Vagina (tissue), 2 donors: ENCODE measurements around the gene PGAM5. TPM values are rescaled to one million over a fixed set of nuclear protein-coding genes. Genes with fewer than 3 reads are reported as not detected.

Source experiments
- DNase-seq, 2 donors: peaks; one replicate each; pipeline ENCODE4 v3.0.0-alpha.2; 2017; ENCODE audit errors: extremely low spot score in 2 of 2
- H3K27ac ChIP-seq: fragments of 200-600 bp; sonication (generic); one replicate; pipeline ENCODE4 v1.5.1; 2019
- H3K27me3 ChIP-seq: fragments of 200-600 bp; sonication (generic); one replicate; pipeline ENCODE4 v1.5.1; 2019
- H3K36me3 ChIP-seq, 2 donors: fragments of 200-600 bp; sonication (generic); one replicate each; pipeline ENCODE4 v1.5.1; 2017 to 2019
- H3K4me1 ChIP-seq: fragments of 200-600 bp; sonication (generic); one replicate; pipeline ENCODE4 v1.5.1; 2019
- H3K4me3 ChIP-seq, 2 donors: fragments of 200-600 bp; sonication (generic); 1 replicate in 1 of 2; 2 replicates in 1 of 2; pipeline ENCODE4 v1.5.1; 2016 to 2019
- H3K9me3 ChIP-seq: fragments of 200-600 bp; sonication (generic); one replicate; pipeline ENCODE4 v1.5.1; 2019
- CTCF ChIP-seq, 3 experiments: fragments of 450-650 bp in 2 of 3; fragments of 200-600 bp in 1 of 3; sonication (generic) in 1 of 3; IDR thresholded peaks; one replicate each; pipeline ENCODE4 v1.5.1; 2017 to 2019; ENCODE audit warnings: antibody characterized with exemption in 3 of 3, mild to moderate bottlenecking in 2 of 3, moderate library complexity in 2 of 3
- POLR2A ChIP-seq, 2 donors: fragments of 450-650 bp; IDR thresholded peaks; one replicate each; pipeline ENCODE4 v1.6.1; 2017; ENCODE audit warnings: antibody characterized with exemption in 2 of 2, mild to moderate bottlenecking in 2 of 2, moderate library complexity in 2 of 2
- POLR2AphosphoS5 ChIP-seq, 2 donors: sonication (generic); formaldehyde crosslinking; IDR thresholded peaks; one replicate each; pipeline ENCODE4 v1.9.0; 2017; ENCODE audit warnings: antibody characterized with exemption in 2 of 2, mild to moderate bottlenecking in 2 of 2, low read depth in 1 of 2; ENCODE audit not compliant: insufficient read depth in 1 of 2
- intact Hi-C: fragments of 100-400 bp; cut with DNase I; formaldehyde crosslinking; loops from one replicate; pipeline ENCODE4 v1.15.1; 2023
- total RNA-seq: library from RNA; depleted of rRNA; stranded (reverse); fragments of >200 nt; gene quantifications from one replicate; pipeline ENCODE4 v1.2.3, GENCODE V29; 2016

Gene PGAM5
- total RNA-seq: 27.0 TPM

- intact Hi-C loops: no loop called here
- H3K4me1 ChIP-seq: peaks cover 27% of the 10 kb centered on the region
- DNase-seq: no peak
- H3K36me3 ChIP-seq: peaks cover 0 to 7% of the 10 kb centered on the region in 2 donors
- peak within 1 kb of the TSS; percentile 68 for H3K27ac ChIP-seq
- TF ChIP-seq POLR2AphosphoS5 (IDR thresholded peaks at IDR 0.05; ENCODE audit: insufficient read depth in 1 of 2, low read depth in 1 of 2) (peak; percentile 51 to 79), POLR2A (IDR thresholded peaks at IDR 0.05) (no peak), CTCF (IDR thresholded peaks at IDR 0.05) (no peak)
- H3K27me3 ChIP-seq: no peaks in the 10 kb centered on the region
- peak within 1 kb of the TSS; percentile 65 to 66 for H3K4me3 ChIP-seq
- H3K9me3 ChIP-seq: no peaks in the 10 kb centered on the region
These were observed at the start of gene PGAM5 for GRCh38 chr12:132710405-132711079. Gene PGAM5 (plus strand): TSS chr12:132710842. CDS start chr12:132710877, 35 bp downstream.

GRCh38 chr12:132660996-132661395 is 49.6 kb upstream of the PGAM5 start:
- intact Hi-C loops: no loop called here
- no peak for TF ChIP-seq POLR2AphosphoS5 (IDR thresholded peaks at IDR 0.05; ENCODE audit: insufficient read depth in 1 of 2, low read depth in 1 of 2)
- no peak for TF ChIP-seq POLR2A (IDR thresholded peaks at IDR 0.05)
- TF ChIP-seq CTCF (IDR thresholded peaks at IDR 0.05): no peak
- peaks cover 0 to 79% of the 10 kb centered on the region in 2 donors for H3K36me3 ChIP-seq

GRCh38 chr12:132661972-132662371 is 48.7 kb upstream of the PGAM5 start:
- Histone ChIP-seq H3K9me3 (no peaks in the 10 kb centered on the region), H3K36me3 (peaks cover 0 to 82% of the 10 kb centered on the region in 2 donors), H3K27me3 (no peaks in the 10 kb centered on the region), H3K4me3 (no peak overlapping the region), H3K27ac (no peak overlapping the region), H3K4me1 (no peaks in the 10 kb centered on the region)
- TF ChIP-seq POLR2AphosphoS5 (IDR thresholded peaks at IDR 0.05; ENCODE audit: insufficient read depth in 1 of 2, low read depth in 1 of 2): no peak
- no peak for TF ChIP-seq POLR2A (IDR thresholded peaks at IDR 0.05)
- TF ChIP-seq CTCF (IDR thresholded peaks at IDR 0.05): no peak
- intact Hi-C loops: no loop called here
- DNase-seq: no peak

More at GRCh38 chr12:132660996-132661395, 49.6 kb upstream of the PGAM5 start:
- Histone ChIP-seq H3K4me1 (no peaks in the 10 kb centered on the region), H3K9me3 (no peaks in the 10 kb centered on the region), H3K4me3 (no peak overlapping the region), H3K27me3 (no peaks in the 10 kb centered on the region), H3K27ac (no peak overlapping the region)
- DNase-seq: no peak

- H3K27me3 ChIP-seq: no peaks in the 10 kb centered on the region
- peak in 1 of 2 donors; percentile 70 for DNase-seq
- H3K36me3 ChIP-seq: peaks cover 5 to 81% of the 10 kb centered on the region in 2 donors
- no peaks in the 10 kb centered on the region for H3K4me1 ChIP-seq
- H3K9me3 ChIP-seq: no peaks in the 10 kb centered on the region
- intact Hi-C loops: no loop called here
- TF ChIP-seq CTCF (IDR thresholded peaks at IDR 0.05): no peak
- no peak for TF ChIP-seq POLR2AphosphoS5 (IDR thresholded peaks at IDR 0.05; ENCODE audit: insufficient read depth in 1 of 2, low read depth in 1 of 2)
- TF ChIP-seq POLR2A (IDR thresholded peaks at IDR 0.05): no peak
- no peak overlapping the region for H3K27ac ChIP-seq
- no peak overlapping the region for H3K4me3 ChIP-seq
These were observed 47.5 kb upstream of the PGAM5 start for GRCh38 chr12:132662901-132663755.
